T follicular helper cell (primary cell): ENCODE results near the gene TENT4A.
A peak's percentile ranks its signal among the peaks of the same experiment; 100 is the strongest.

Source experiments
- DNase-seq: peaks from one replicate; pipeline ENCODE4 v3.0.0-alpha.2; 2020; ENCODE audit warnings: low read depth

TENT4A gene

GRCh38 chr5:6750951-6751685, 37.9 kb downstream of the TENT4A start:
- DNase-seq: no peak

GRCh38 chr5:6752236-6752635, 39.0 kb downstream of the TENT4A start:
- DNase-seq: no peak

DNA sequence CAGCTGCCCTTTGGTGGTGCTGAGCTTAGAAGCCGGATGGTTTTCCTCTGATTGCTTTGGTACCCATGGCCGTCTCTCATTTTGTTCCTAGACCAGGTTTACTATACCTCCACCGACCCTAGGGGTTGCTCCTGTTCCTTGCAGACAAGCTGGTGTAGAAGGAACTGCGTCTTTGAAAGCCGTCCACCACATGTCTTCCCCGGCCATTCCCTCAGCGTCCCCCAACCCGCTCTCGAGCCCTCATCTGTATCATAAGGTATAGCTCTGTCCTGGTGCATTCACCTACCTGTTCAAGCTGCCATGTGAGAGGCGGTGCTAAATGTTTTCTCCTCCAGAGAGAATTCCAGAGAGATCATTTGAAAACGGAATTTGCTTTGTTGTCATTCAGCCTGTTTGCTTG, 39.5 kb downstream of the TENT4A start:
- no peak for DNase-seq

- no peak for DNase-seq
Observed at GRCh38 chr5:6753851-6754250, 40.6 kb downstream of the TENT4A start.

- no peak for DNase-seq
Observed at GRCh38 chr5:6754766-6755165, 41.5 kb downstream of the TENT4A start.

GRCh38 chr5:6755519-6755918, 42.3 kb downstream of the TENT4A start:
- DNase-seq: no peak

- no peak for DNase-seq
Observed at GRCh38 chr5:6755941-6756340, 42.7 kb downstream of the TENT4A start.

DNA sequence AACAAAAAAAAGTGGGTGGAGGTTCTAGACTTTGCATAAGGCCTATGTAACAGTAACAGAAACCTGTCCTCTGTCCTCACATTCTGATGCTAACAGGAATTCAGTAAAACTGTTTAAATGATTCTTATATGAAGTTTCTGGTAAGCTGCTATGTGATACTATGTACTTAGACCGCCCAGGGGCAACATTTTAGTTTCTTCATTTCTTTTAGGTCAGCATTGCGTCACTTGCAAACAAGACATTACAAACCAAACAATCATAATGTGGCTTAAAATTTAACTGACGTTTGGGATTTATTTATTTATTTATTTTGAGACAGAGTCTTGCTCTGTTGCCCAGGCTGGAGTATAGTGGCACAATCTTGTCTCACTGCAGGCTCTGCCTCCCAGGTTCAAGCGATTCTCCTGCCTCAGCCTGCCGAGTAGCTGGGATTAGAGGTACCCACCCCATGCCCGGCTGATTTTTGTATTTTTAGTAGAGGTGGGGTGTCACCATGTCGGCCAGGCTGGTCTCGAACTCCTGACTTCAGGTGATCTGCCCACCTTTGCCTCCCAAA, 44.3 kb downstream of the TENT4A start:
- no peak for DNase-seq

GRCh38 chr5:6758236-6758635, 45.0 kb downstream of the TENT4A start:
- DNase-seq: no peak

DNA sequence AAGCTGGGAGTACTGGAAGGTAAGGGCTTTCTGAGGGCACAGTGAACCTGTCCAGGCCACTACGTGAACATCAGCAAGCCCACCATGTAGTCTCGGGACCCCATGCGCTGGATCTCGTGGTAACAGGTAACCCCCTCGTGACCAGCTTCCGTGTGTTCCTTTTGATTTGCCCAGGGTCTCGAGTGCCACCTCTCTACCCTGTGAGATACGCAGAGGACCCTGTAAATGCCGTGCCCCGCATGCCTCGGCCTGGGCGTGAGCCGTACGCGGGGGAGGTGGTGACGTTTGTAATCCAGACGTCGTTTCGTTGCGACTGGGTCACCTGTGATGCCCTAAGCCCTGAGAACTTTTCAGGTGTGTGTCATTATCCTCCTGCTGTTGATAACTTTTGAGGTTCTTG, 45.5 kb downstream of the TENT4A start:
- DNase-seq: no peak

- DNase-seq: no peak
Observed at GRCh38 chr5:6759401-6759800, 46.2 kb downstream of the TENT4A start.

DNA sequence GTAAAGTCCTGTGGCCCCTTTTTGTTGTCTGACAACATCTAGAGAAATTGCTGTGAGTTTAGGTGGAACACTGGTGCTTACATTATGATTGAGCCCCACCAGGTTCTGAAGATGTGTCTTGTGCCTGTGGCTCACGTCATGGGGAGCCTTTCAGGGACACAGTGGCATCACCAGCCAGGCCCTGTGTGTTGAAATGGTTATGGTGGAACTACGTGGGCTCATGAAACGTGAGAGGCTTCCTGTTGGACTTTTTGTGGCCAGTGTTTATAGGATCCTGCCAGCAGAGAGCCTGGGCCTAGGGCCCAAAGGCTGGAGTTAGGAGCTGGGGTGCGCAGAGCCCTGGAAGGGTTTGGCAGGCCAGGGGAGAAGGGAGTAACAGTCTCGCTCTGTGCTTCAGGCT, 46.8 kb downstream of the TENT4A start:
- no peak for DNase-seq

- DNase-seq: no peak
Observed at GRCh38 chr5:6760686-6761085, 47.5 kb downstream of the TENT4A start.

- DNase-seq: no peak
Observed at GRCh38 chr5:6761333-6761732, 48.1 kb downstream of the TENT4A start.

- no peak for DNase-seq
Observed at GRCh38 chr5:6762116-6762515, 48.9 kb downstream of the TENT4A start.

DNA sequence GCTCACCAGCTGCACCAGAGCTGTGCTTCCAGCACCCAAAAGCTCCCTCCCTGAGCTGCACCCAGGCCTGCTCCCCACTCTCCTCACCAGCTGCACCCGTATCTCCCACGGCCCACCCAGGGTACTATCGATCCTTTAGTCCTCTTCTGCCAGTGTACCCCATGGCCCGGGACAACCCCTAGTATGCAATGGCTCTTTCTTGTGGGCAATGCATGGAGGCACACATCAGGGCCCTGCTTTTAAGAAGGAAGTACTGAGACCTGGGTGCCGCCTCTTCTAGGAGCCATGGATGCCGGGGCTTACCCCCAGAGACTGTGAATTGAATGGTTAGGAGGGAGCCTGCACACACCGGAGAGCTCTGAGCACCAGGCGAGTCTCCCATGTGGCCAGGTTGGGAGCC, 49.5 kb downstream of the TENT4A start:
- no peak for DNase-seq

DNA sequence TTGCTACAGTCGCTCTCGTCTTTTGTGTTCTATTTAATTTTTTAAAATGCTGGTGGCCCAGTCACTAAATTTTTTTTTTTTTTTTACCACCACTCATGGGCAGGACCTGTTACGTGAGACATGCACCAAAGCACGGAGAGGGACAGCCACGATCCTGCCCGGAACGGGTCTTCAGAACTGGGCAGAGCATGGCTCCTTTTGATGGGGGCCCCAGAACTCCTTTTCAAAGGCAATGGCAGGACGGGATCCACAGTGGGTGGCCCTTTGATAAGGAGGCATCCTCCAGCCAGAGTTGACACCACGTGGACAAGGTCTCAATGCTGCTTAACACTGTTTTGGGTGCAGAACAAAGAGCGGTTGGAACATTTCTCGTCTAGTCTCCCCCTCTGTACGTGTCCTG, 50.0 kb downstream of the TENT4A start:
- no peak for DNase-seq

- peak; percentile 25 for DNase-seq
Observed at GRCh38 chr5:6765612-6766525, 52.6 kb downstream of the TENT4A start.

DNA sequence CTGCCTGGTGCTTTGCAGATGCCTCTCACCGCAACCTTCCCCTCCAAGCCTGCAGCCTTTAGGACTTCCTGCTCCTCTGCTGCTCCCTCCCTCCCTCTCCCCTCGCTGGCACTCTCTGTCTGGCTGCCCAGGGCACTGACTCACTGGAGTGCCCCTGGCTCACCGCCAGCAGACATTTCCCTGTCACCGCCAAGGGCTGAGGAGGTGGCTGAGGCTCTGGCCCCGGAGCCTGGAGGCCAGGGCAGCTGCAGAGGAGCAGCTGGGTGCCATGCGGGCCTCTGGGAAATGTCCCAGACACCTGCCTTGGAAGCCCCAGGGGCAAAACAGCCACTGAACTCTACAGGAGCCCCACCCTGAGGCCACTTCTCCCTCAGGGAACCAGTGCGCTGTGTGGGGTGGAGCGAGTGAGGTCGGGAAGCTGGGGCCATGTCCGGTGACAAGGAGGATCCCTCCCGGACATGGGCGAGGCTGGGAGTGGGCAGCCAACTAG, 53.4 kb downstream of the TENT4A start:
- DNase-seq: no peak

DNA sequence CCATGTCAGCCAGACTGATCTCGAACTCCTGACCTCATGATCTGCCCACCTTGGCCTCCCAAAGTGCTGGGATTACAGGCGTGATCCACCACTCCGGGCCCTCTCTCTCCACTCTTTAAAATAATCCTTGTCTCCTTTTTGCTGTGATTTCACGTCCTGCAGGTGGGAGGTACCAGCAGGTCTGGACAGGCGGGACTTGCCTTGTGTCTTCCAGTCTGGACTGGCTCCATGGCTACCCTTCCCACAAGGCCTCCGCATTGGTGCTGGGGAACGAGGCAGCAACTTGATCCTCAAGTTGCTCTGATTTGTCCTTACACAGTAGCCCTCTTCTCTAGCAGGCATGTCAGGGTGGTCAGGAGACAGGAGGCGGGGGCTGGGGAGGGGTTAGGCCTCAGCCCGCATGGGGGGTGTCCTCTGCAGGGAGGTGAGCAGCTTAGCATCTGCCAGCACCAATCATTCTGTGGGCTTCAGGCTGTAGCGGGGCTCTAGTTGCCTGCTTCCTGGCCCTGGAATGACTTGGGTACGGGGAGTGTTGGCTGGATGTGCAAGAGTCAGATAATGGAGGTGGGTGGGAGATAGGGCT, 54.3 kb downstream of the TENT4A start:
- DNase-seq: no peak

- no peak for DNase-seq
Observed at GRCh38 chr5:6768590-6769230, 55.5 kb downstream of the TENT4A start.
